HG03135 (cell line): Measurements from ENCODE around the gene CCDC28A.

Experiments
- ATAC-seq: cut with Tn5 transposase; IDR thresholded peaks from one replicate; pipeline ENCODE4 v1.9.1; 2021; ENCODE audit warnings: mild to moderate bottlenecking, moderate library complexity; ENCODE audit not compliant: unreplicated experiment

CCDC28A gene

GRCh38 chr6:138832182-138832581 is 58.6 kb downstream of the CCDC28A start:
- no peak for ATAC-seq

- no peak for ATAC-seq
Measured at GRCh38 chr6:138833816-138834539, 60.4 kb downstream of the CCDC28A start.

GRCh38 chr6:138837246-138837645 is 63.7 kb downstream of the CCDC28A start:
- ATAC-seq: no peak
